OCI-LY3 (cell line): ENCODE results near the gene ZSCAN30.

Experiments
- CTCF ChIP-seq: fragments of 200-600, 300-600 bp; sonication (generic); IDR thresholded peaks from 2 replicates; pipeline ENCODE4 v1.5.1; 2014; ENCODE audit warnings: antibody characterized with exemption, low read length, low read depth
- EZH2phosphoT487 ChIP-seq: fragments of 200-600 bp; shearing (Covaris generic); IDR thresholded peaks from 2 replicates; pipeline ENCODE4 v1.6.1; 2018; ENCODE audit warnings: antibody characterized with exemption, mixed run types, low read depth

- TF ChIP-seq CTCF (no peak), EZH2phosphoT487 (no peak)
Measured at GRCh38 chr18:35328868-35329267, 38.8 kb upstream of the ZSCAN30 start.
